Omental fat pad (tissue), 4 donors: ENCODE results near the gene RAPGEF5. TPM values are rescaled to one million over a fixed set of nuclear protein-coding genes. Genes with fewer than 3 reads are reported as not detected.

Experiments used
- ATAC-seq: fragments of 150-250 bp; one replicate; pipeline ENCODE4 v1.9.1; 2016; ENCODE audit warnings: mild to moderate bottlenecking, moderate library complexity; ENCODE audit not compliant: low FRiP score
- DNase-seq: peaks from one replicate; pipeline ENCODE4 v3.0.0-alpha.2; 2019; ENCODE audit warnings: low spot score
- CTCF ChIP-seq, 3 donors: fragments of 450-650 bp; IDR thresholded peaks; one replicate each; pipeline ENCODE4 v1.5.1; 2016 to 2017; ENCODE audit warnings: antibody characterized with exemption in 3 of 3, mild to moderate bottlenecking in 3 of 3, moderate library complexity in 2 of 3
- total RNA-seq, 4 donors: library from RNA; depleted of rRNA; stranded (reverse); fragments of >200 nt; gene quantifications; one replicate each; pipeline ENCODE4 v1.1.0, GENCODE V29; 2016

RAPGEF5 gene
- total RNA-seq, 4 donors from 2014 or later, result 34.7 to 163 (median 73.0) TPM

GRCh38 chr7:22358820-22359697 is 2.1 kb upstream of the RAPGEF5 start:
- no peak for TF ChIP-seq CTCF (IDR thresholded peaks at IDR 0.05)
- ATAC-seq, result no peak
- no peak for DNase-seq

GRCh38 chr7:22357311-22358175 is 589 bp upstream of the RAPGEF5 start:
- no peak for TF ChIP-seq CTCF (IDR thresholded peaks at IDR 0.05)
- DNase-seq, result no peak
- ATAC-seq, result peak; percentile 65

GRCh38 chr7:22356010-22356691 is 803 bp downstream of the RAPGEF5 start:
- no peak for TF ChIP-seq CTCF (IDR thresholded peaks at IDR 0.05)
- peak; percentile 27 for ATAC-seq
- no peak for DNase-seq

GRCh38 chr7:22355620-22356009 is 1.3 kb downstream of the RAPGEF5 start:
- TF ChIP-seq CTCF (IDR thresholded peaks at IDR 0.05), result no peak
- ATAC-seq (no peak), DNase-seq (no peak)

- TF ChIP-seq CTCF (IDR thresholded peaks at IDR 0.05), result no peak
- ATAC-seq (no peak), DNase-seq (no peak)
Measured at GRCh38 chr7:22354462-22354861, 2.5 kb downstream of the RAPGEF5 start.

GRCh38 chr7:22352887-22353286 is 4.1 kb downstream of the RAPGEF5 start:
- DNase-seq (no peak), ATAC-seq (no peak)
- no peak for TF ChIP-seq CTCF (IDR thresholded peaks at IDR 0.05)
